HG03135 (cell line): ENCODE measurements around the gene KASH5.

Source experiments
- ATAC-seq: cut with Tn5 transposase; IDR thresholded peaks from one replicate; pipeline ENCODE4 v1.9.1; 2021; ENCODE audit warnings: mild to moderate bottlenecking, moderate library complexity; ENCODE audit not compliant: unreplicated experiment

The KASH5 gene

DNA sequence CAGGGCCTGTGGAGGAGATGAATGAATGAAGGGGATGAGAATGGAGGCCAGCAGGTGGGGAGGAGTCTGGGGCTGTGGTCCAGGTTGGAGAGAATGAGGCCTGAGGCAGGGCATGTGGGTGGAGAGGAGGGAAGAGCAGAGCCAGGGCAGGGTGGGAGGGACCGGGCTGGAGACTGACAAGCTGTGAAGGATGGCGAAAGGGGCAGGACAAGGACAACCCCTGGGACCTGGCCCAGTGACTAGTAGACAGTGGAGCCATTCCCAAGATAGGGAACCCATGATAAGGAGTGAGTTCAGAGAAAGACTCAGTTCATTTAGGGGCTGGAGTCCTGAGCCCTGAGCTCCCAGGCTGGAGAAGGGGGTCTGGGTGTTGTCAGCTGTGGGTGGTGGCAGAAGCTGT is 32.2 kb downstream of the KASH5 start:
- ATAC-seq: no peak

DNA sequence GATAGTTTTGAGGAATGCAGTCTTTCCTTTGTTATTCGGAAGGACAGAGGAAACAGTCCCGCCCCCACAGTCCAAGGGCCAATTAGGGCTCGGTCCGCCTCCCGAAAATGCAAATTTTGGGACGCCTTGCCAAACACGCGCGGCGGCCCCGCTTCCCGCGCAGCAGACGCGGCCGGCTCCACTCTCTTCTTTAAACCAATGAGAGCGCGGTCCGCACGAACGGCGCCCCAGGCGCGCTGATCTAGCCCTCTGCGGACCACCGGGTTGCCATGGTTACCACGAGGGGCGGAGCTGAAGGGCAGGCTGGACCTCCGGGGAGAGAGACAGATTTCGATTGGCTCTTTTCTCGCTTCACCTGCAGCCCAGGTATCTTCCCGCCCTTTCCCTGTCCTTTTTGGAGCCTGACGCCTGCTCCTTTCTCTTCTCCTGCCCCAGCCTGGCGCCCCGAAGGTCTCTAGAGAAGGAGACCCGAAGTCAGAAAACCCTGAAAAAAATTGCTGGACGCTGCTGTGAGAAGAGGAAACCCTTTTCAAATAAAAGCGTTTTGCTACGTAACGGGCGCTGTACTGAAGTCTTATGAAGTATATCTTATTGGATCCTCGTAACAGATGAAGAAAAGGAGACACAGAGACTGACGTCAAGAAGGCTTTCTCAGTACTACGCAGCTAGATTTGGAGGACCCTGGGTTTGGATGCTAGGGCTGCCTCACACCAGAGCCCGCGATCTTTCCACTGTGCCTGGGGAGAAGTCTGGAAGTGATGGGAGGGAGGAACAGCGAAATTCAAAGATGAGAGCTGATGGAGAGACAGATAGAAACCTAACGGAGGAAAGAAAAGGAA is 33.2 kb downstream of the KASH5 start:
- ATAC-seq: no peak

GRCh38 chr19:49421878-49422202 is 33.8 kb downstream of the KASH5 start:
- no peak for ATAC-seq

GRCh38 chr19:49422407-49423070 is 34.5 kb downstream of the KASH5 start:
- no peak for ATAC-seq

DNA sequence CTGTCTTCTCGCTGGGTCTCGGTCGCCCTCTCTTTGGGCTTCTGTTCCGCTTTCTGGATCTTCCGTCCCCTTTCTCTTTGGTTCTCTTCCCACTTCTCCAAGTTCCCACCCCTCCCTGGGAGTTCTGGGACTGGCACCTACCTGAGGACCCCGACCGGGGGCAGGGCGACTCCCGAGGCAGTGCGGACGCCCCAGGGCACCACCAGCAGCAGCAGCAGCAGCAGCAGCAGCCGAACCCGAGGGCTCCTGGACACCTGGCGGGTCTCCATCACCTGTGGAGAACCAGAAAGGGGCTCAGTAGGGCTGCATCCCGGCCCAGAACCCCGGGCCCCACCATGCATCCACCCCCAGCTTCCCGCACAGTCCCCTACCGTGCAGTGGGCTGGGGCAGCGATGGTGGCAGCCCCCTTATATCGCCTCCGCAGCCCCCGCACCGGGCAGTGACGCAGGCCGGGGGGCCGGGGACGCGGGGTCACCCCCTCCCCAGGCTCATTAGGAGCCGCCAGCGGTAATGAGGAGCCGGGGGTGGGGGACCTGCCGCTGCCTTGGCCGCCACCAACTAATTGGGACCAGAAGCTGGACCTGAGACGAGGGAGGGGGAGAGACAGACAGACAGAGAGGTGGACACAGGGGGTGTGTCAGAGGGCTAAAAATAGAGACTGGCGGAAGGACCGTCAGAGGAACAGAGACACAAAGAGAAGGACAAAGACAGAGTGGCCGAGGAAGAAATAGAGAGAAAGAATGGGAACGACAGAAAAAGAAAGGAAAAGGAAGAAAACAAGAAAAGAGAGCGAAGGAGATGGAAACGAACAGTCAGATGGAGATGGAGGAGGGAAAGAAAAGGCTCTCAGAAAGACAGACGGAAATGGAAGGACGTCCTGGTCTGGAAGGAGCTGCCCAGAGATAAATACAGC is 35.3 kb downstream of the KASH5 start, which contains the start of gene PTH2:
TSS of gene PTH2 (minus strand) at position 371 of the 914 bp plus-strand sequence. CDS start at position 269, 102 bp downstream.
- no peak for ATAC-seq

- ATAC-seq: no peak
Measured at GRCh38 chr19:49423985-49424303, 35.9 kb downstream of the KASH5 start.

DNA sequence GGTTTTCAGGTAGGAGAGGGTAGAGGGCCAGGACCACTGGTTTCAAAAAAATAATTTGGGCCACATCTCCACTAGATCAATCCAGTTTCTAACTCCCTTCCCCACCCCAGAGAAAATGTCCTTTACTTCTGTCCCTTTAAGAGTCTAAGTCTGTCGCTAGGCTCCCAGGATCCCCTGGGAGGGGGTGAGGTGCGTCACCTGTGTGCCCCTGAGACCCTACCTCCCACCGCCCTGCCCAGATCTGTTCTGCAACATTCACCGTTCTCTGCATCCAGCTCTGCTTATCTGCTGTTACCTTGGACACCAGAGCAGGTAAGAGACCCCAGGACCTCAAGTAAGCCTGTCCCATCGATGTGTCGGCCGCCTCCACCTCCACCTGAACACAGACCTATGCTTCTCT is 37.1 kb downstream of the KASH5 start, which contains the start of gene GFY:
TSS of gene GFY (plus strand) at position 211 of the 400 bp plus-strand sequence. CDS start 1,043 bp downstream, outside the sequence.
- ATAC-seq: no peak

GRCh38 chr19:49425922-49426592 is 38.0 kb downstream of the KASH5 start:
- no peak for ATAC-seq

DNA sequence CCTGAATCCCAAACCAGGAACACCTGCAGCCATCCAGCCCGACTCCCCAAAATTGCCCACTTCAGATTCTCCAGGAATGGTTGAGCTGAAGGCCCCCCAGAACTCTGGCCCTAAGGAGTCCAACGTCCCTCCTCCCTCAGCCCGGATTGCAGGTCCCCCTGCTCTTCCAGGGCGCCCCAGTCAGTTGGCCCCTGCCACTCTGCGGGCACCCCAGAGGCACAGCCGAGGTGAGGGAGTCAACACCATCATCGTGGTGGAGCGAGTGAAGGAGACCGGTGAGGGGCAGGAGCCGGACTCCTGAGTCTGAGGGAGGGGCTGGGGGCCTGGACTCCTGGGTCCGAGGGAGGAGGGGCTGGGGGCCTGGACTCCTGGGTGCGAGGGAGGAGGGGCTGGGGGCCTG is 39.3 kb downstream of the KASH5 start:
- ATAC-seq: no peak

DNA sequence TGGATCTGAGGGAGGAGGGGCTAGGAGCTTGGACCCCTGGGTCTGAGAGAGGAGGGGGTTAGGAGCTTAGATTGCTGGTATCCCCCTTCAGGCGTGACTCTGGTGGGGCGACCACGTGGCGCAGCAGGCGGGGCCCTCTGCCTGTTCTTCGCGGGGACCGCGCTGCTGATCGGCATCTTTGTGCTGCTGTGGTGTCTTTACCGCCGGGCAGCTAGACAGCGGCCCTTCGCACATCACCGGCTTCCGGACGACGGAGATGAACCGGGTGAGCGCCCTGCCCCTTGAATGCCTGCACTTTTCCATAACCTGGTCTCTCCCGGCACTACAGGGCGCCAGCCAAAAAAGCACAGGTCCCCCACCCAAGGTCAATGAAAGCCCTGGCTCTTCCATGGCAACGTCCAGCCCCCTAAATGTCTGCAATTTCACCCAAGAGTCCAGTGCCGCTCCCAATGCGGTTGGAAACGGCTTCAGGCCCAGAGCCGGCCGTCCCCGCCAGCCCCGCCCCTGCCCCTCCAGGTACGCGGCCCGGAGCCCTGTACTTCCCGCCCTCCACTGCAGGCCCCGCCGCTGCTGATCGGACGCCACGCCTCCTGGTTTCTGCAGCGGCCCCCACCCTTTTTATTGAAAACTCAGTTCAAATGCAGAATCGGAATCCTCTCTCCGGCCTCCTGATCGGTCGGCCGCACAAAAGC is 40.0 kb downstream of the KASH5 start:
- ATAC-seq: no peak

DNA sequence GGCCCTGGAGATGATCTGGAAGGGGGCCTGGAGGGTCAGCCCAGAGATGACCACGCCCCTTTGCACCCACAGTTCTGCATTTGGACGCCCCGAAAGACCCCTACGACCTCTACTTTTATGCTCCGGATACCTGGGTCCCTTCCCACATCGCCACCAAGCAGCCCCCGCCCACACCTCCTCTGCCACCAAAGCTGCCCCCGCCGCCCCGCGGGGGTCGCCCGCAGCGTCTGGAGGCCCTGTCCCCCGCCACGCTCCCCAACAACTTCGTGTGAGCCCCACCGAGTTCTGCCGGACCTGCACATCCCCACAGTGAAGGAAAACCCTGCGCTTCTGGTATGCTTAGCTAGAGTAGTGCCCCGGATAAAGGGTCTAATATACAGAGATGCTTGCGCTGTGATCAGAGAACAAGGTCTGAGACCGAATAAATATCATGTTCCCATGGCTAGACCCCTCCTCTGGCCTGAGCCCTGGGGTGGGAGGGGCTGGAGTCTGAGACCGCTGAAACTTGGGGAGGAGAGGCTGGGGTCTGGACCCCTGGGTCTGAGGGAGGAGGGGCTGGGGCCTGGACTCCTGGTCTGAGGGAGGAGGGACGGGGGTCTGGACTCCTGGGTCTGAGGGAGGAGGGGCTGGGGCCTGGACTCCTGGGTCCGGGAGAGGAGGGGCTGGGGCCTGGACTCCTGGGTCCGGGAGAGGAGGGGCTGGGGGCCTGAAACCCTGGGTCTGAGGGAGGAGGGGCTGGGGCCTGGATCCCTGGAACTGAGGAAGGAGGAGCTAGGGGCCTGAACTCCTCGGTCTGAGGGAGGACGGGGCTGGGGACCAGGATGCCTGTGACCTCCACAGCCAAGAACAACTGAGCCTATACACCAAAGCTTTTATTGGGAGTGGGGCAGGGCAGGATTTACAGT is 40.8 kb downstream of the KASH5 start:
- ATAC-seq: no peak

DNA sequence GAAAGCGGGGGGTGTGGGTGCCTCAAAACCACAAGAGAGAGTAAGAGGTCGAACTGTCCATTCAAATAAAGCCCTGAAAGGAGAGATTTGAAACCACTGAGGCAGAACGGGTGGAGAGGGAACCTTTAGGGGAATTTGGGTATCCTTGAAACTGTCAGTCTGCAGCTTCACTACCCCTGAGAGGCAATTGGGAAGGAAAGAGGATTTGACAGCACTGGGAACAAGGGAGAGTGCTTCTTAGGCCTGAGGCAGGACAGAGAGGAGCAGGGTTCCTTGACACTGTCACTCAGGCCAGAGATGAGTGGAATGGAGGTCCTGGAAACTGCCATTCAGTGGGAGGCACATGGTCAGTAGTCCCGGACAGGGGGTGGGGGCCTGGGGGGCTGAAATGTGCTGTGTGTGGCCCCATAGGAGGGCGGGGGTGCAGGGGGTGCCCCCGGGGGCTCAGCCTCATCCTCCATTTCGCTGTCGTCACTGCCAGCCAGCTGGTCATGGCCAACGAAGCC is 42.2 kb downstream of the KASH5 start:
- no peak for ATAC-seq

- ATAC-seq: no peak
Measured at GRCh38 chr19:49430678-49431329, 42.8 kb downstream of the KASH5 start.

GRCh38 chr19:49431330-49431749 is 43.3 kb downstream of the KASH5 start:
- ATAC-seq: no peak

GRCh38 chr19:49432141-49433073 is 44.4 kb downstream of the KASH5 start:
- ATAC-seq: no peak

- no peak for ATAC-seq
Measured at GRCh38 chr19:49433240-49433901, 45.3 kb downstream of the KASH5 start.
